ENCODE measurements around the gene TRIM69.
"Not testable (repeated sequence)": the region's sequence is repeated elsewhere in the genome, so short reads cannot be mapped to it uniquely, and the experiment has no call there.

TRIM69 gene

GRCh38 chr15:44753345-44753744, 17.0 kb downstream of the TRIM69 start:
- DNase-seq, result no peak

- DNase-seq, result no peak
Measured at GRCh38 chr15:44763187-44763586, 26.9 kb downstream of the TRIM69 start.

- DNase-seq, result no peak
Measured at GRCh38 chr15:44763848-44764247, 27.5 kb downstream of the TRIM69 start.

- DNase-seq, result no peak
Measured at GRCh38 chr15:44765036-44765435, 28.7 kb downstream of the TRIM69 start.

GRCh38 chr15:44769521-44769920, 33.2 kb downstream of the TRIM69 start:
- DNase-seq, result no peak

- not testable (repeated sequence) for DNase-seq
Measured at GRCh38 chr15:44770715-44771114, 34.4 kb downstream of the TRIM69 start.

DNA sequence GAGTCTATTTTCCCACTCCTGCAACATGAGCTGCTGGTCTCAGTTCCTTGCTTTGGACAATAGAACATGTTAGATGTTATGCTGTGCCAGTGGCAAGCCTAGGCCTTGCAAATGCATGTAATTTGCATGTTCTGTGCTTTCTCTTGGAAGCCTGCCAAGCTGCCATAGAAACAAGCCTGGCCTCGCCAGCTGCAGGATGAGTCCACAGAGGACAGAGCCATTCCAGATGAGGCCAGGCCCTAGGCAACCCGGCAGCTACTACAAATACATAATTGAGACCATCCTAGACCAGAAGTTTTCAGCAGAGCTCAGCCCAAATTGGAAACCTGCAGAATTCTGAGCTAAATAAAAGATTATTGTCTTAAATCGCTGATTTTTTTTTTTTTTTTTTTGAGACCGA, 39.6 kb downstream of the TRIM69 start:
- DNase-seq, result no peak

GRCh38 chr15:44779761-44780160, 43.4 kb downstream of the TRIM69 start:
- no peak for DNase-seq

DNA sequence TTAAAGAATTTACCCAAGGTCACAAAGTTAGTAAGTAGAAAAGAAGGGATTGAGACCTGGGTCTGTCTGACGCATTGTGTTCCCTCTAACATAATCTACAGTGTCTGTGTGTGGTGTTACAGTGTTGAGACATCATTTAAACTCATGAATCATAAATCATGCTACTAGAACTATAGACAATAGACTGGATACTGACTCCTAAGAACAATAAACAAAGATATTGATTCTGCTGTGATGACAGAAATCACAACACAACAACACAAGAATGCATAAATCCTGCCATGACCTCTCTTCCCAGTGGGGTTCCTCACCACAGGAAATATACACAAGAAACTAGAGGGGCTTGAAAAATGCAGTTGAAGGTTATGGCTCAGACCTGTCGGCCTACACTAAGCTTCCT, 44.3 kb downstream of the TRIM69 start:
- no peak for DNase-seq

- DNase-seq, result no peak
Measured at GRCh38 chr15:44781128-44781810, 44.9 kb downstream of the TRIM69 start.

DNA sequence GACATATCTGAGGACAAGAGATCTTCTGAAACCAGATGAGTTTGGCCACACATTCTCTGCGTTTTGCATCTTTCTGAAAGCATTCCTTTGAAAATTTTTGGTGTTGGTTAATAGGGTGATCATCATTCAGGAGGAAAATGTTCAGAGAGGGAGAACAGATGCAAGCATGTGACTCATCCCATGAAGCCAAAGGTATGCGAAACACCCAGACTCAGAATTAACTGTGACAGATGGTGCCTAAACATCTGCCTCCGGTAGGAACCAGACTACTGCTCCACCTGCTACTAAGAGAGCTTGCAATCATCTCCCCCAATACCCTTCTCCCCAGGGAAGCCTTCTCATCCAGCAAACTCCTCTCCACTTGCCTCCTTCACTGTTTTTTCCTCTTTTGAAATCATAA, 46.2 kb downstream of the TRIM69 start:
- DNase-seq, result no peak

GRCh38 chr15:44784918-44785274, 48.6 kb downstream of the TRIM69 start:
- DNase-seq, result not testable (repeated sequence)

DNA sequence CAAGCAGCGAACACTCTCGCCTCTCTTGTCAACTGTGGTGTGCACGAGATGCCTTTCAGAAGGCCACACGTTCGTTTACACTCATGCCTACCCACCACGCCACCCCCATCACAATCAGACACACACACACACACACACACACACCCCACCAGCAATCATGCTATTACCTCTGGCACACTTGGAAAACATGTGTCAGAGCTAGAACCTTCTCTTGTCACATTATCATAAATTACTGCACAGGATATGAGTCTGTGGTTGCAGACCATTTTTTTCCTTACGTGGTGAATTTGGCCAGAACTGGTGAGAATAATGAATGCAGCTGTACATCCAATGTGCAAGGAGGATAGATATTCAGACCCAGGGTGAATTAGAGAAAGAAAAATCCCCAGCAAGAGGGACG, 52.4 kb downstream of the TRIM69 start:
- DNase-seq, result no peak

DNA sequence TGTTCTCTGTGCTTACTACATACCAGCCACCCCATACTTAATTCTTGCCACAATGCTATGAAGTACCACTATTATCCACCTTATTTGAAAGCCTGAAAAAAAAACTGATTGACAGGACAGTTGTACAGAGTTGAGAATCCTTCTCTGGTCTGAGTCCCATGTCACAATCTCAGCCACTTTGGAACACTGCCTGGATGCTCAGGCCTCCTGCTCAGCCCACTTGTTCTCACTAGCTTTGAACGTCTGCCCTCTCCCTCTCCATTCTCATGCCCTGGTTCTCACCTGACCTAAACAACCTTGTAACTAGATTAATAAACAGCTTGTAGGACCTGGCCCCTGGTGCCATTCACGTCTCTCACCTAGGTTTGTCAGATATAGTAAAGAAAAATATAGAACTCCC, 53.9 kb downstream of the TRIM69 start:
- no peak for DNase-seq

DNA sequence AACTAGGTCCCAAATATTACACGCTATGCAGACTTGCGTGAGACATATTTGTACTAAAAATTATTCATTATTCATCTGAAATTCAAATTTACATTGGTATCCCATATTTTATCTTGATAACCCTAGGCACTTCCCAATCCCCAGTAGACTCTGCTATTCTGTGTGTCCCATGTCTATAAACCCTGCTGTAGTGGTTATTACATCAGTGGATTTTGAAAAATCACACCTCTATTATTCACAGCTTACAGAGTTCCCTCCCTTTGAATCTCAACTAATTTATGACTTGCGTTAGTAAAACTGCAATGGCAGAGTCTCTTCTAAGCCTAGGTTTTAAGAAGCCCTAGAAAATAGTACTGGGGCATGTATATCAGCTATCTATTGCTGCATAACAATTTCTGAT, 54.3 kb downstream of the TRIM69 start:
- DNase-seq, result no peak

DNA sequence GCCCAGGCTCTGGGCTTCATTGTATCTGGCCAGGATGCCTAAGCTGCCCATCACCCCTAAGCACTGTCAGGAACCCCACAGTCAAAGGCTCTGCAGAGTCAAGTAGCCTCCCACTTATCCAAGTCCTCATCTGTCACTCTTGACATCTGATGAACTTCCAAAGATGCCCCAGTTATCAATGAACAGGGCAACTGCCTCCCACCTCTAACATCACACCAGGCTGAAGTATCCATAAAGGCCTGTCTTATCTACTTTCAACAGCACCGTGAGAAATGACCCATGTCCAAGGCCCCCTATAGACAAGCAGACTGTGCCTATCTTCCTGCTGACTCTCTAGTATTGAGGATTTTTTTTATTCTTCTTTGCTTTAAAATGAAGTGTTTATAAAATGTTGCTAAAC, 56.4 kb downstream of the TRIM69 start:
- no peak for DNase-seq

DNA sequence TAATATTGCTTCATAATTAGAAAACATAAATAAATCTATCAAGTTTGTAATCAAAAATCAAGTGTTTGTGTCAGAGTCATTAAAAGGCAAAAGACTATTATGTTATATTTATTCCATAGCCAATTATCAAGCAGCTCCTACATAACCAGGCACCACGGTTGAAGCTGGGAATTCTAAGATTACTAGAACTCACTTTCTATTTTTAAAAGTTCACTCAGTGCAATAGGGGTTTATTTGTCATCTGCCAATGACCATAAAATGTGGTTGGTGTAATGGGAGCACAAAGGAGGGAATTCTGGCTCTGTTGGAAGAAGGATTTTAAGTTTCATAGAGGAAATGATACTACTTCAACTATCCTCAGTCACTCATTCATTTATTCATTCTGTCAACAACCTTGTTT, 57.7 kb downstream of the TRIM69 start:
- no peak for DNase-seq

GRCh38 chr15:44796508-44796907, 60.2 kb downstream of the TRIM69 start:
- no peak for DNase-seq

GRCh38 chr15:44798826-44799225, 62.5 kb downstream of the TRIM69 start:
- DNase-seq, result no peak

DNA sequence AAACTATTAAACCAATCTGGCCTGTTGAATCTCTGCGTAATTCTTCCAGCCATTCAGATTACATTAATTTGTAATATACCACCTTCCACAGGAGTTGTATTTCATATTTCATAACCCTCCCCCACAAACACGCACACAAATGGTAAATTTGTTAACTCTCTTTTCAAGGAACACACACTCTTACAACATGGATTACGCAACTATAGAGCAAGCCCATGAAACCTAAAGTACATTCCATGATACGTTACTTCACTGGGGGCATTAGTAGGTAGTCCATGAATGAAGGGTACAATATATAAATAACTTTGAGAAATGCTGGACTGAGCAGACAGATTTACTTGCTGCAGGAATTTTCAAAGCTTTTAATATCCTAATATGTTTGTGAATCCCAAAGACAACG, 65.0 kb downstream of the TRIM69 start:
- no peak for DNase-seq

DNA sequence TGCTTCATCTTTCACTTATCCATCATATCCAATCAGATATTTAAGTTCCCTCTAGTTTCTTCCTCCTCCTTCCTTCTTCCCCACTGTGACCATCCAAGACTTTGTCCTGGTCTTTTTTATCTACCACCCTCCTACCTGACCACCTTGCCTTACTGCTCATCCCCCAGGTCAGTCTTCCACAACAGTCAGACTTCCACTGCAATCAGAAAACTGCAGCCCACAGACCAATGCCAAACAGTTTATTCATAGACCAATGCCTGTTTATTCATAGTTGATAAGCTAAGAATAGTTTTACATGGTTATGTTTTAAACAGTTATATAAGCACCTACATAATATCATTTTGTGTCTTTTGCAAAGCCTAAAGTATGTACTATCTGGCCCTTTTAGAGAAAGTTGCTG, 65.5 kb downstream of the TRIM69 start:
- DNase-seq, result no peak

- DNase-seq, result no peak
Measured at GRCh38 chr15:44802336-44802735, 66.0 kb downstream of the TRIM69 start.

GRCh38 chr15:44804298-44805046, 68.1 kb downstream of the TRIM69 start:
- no peak for DNase-seq

GRCh38 chr15:44808557-44808956, 72.2 kb downstream of the TRIM69 start:
- DNase-seq, result no peak

DNA sequence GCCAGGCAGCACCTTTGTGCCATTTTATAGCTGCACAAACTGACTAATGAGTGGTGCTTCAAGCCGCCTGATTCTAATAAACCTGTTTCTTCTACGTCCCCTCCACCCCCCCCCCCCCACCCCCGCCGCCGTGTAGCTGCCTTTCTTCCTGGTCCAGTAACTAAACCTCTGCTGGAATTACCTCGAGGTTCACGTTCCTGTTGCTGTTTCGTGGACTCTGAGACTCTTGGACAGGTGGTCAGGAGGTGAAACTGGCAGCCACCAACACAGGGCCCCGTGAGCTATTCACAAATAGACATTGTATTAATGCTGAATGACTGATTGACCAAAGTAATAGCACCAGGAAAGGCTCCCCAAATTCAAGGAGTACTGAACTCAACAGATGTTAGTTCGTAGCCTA, 73.9 kb downstream of the TRIM69 start:
- no peak for DNase-seq

All from NCI-H446 treated with DMSO at 0.1 percent for 48 hours (cell line).